GM12874 (cell line): ENCODE measurements around the gene MED31.
A peak's percentile ranks its signal among the peaks of the same experiment; 100 is the strongest.

ENCODE experiments used
- TF ChIP-seq, protein P1 (sequence below): IDR thresholded peaks from 2 replicates; pipeline ENCODE4 v1.5.1; 2011; ENCODE audit warnings: low read depth, mild to moderate bottlenecking, control low read depth, low read length, moderate library complexity; ENCODE audit not compliant: insufficient read depth

Gene MED31

DNA sequence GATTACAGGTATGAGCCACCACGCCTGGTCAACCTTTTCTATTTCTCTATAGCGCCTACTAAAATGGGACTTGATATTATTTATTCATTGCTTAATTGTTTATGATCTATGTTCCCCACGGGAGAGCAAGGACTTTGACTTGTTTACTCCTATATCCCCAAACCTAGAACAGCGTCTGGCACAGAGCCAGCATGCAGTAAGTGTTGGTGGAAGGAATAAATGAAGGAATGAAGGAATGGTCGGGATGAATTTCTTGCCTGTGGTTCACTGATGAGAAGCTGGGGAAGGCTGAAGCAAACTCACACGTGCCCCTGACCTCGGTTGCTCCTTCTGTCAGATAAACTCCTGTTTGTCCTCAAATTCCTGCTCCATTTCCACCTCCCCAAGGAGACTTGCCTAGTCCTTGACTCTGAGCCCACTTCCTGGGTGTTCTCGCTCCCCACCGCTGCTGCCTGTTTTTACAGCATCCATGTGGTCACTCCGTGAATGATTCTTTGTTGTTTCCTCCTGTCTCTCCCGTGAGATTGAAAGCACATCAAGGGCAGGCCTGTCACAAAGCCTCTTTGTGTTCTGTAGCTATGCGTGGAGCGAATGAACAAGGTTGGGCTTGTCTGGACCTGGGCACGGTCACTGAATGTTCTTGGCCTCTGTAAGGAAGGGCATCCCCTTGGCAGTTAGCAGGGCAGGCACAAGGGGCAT is 17.5 kb upstream of the MED31 start:
- TF ChIP-seq, protein P1, sequence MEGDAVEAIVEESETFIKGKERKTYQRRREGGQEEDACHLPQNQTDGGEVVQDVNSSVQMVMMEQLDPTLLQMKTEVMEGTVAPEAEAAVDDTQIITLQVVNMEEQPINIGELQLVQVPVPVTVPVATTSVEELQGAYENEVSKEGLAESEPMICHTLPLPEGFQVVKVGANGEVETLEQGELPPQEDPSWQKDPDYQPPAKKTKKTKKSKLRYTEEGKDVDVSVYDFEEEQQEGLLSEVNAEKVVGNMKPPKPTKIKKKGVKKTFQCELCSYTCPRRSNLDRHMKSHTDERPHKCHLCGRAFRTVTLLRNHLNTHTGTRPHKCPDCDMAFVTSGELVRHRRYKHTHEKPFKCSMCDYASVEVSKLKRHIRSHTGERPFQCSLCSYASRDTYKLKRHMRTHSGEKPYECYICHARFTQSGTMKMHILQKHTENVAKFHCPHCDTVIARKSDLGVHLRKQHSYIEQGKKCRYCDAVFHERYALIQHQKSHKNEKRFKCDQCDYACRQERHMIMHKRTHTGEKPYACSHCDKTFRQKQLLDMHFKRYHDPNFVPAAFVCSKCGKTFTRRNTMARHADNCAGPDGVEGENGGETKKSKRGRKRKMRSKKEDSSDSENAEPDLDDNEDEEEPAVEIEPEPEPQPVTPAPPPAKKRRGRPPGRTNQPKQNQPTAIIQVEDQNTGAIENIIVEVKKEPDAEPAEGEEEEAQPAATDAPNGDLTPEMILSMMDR = no peak

DNA sequence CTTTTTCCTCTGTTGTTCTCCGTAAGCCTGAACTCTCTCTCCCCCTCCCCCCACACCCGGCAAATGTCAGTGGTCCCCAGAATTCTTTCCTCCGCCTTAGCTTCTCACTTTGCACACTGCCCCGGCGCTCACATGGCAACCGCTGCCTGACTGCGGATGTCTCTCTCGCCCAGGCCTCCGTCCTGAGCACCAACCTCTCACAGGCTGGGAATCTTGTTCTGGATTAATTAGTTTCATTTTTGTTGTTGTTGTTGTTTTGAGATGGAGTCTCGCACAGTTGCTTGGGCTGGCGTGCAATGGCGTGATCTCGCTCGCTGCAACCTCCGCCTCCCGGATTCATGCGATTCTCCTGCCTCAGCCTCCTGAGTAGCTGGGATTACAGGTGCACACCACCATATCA is 16.8 kb upstream of the MED31 start:
- TF ChIP-seq, protein P1 = no peak

DNA sequence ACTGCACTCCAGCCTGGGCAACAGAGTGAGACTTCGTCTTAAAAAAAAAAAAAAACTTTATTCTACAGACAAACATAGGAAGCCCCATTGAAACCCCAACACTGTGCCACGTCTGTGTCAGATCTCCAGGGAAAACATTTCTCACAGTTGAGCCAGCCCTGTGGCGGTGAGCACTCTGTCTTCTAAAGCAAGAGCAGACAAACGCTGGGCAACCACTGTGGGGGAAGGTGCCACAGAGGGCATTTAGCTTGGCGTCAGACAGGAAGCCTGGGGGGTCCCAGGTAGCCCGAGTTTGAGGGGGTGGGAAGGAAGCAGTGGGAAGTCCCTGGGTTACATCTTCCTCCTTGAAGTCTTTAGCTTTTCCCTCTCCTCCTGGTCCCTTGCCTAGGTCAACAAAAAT is 16.1 kb upstream of the MED31 start:
- TF ChIP-seq, protein P1 = no peak

DNA sequence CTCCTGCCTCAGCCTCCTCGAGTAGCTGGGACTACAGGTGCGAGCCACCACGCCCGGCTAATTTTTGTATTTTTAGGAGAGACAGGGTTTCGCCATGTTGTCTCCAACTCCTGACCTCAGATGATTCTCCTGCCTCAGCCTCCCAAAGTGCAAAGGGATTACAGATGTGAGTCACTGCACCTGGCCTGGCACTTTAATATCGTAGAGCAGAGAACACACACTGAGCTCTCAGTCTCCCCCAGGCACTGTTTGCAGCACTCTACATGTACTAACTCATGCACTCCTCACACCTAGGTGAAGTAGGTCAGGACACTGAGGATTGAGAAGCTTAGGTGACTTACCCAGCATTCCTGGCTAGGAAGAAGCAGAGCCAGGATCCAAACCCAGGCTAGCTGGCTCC is 15.2 kb upstream of the MED31 start:
- TF ChIP-seq, protein P1 = no peak

DNA sequence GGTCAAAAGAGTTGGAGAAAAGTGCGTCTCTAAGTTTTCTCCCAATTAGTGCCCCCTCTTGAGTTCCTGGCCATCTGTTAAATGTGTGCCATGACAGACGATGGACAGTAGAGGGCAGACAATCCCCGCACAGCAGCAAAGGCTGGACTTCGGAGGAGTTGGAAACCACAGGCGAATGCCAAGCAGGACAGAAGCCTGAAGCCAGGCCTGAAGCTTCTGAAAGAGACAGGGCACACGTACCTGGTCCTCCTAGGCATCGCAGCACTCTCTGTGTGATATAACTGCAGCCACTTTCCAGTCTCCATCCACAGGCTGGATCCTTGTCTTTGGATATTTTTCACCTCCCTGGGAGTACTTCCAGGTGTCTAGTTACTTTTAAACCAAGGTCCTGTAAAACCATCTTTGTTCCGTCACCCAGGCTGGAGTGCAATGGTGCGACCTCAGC is 14.7 kb upstream of the MED31 start:
- TF ChIP-seq, protein P1 = peak; percentile 86

DNA sequence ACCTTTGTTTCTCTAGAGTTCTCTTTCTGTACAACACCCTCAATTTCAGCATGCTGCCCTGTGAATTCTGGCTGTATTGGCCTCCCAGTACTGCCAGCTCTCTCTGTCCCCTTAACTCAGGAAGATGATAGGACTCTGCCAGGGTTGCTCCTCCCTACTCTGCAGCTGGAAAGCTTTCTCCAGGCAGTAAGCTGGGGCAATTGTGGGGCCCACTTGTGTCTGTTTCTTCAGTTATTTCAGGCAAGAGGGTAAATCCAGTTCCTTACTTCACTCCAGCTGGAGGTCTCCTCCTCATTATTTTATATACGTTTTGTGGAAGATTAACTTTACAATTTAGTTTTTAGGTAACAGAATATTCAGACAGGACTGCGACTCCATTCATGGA is 10.1 kb upstream of the MED31 start:
- TF ChIP-seq, protein P1 = no peak

DNA sequence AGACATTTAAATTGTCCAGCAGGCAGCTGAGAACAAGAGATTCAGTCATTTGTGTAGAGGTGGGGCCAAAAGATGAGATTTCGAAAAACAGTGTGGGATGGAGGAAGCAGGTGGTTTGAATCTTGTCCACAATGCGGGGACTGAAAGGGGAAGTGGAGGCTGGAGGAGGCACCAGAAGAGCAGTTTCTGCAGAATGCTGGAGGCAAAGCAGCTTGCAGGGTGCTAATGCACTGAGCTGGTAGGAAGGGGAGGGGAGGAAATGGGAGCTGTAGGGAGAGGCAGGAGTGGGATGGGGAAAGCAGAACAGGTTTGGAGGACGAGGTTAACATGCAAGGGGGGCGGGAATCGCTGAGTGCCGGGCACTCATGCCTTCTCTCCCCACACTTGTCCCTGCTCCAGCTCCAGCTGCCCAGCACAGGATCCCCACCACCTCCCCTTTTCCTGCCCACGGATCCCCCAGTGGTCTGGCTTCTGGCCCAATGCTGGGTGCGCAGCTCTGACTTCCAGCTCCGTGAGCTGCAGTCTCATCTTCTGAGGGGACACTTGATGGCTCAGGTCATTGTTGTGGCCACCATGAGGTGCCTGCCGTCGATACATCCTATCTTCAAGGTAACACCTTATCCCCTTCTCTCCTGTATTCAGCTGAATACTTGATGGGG is 9.5 kb upstream of the MED31 start:
- TF ChIP-seq, protein P1 = no peak
